ENCODE results near the gene DDX20.

DDX20 gene

GRCh38 chr1:111755331-111756123 is at the start of gene DDX20:
Gene DDX20, plus strand, starts transcription at chr1:111755901. Its CDS starts 24 bp downstream, at chr1:111755925.
- peak; percentile 96 for DNase-seq (ENCODE audit: low spot score)

GRCh38 chr1:111706921-111707320 is 48.8 kb upstream of the DDX20 start:
- DNase-seq (ENCODE audit: low spot score): no peak

- no peak for DNase-seq (ENCODE audit: low spot score)
Measured at GRCh38 chr1:111707906-111708305, 47.8 kb upstream of the DDX20 start.

- no peak for DNase-seq (ENCODE audit: low spot score)
Measured at GRCh38 chr1:111709986-111710385, 45.7 kb upstream of the DDX20 start.

GRCh38 chr1:111716333-111716732 is 39.4 kb upstream of the DDX20 start:
- DNase-seq (ENCODE audit: low spot score): no peak

- DNase-seq (ENCODE audit: low spot score): no peak
Measured at GRCh38 chr1:111717450-111717849, 38.3 kb upstream of the DDX20 start.

GRCh38 chr1:111719135-111719534 is 36.6 kb upstream of the DDX20 start:
- DNase-seq (ENCODE audit: low spot score): no peak

GRCh38 chr1:111719674-111720132 is 36.0 kb upstream of the DDX20 start:
- no peak for DNase-seq (ENCODE audit: low spot score)

GRCh38 chr1:111720274-111720976 is 35.3 kb upstream of the DDX20 start:
- DNase-seq (ENCODE audit: low spot score): no peak

GRCh38 chr1:111720977-111721786 is 34.5 kb upstream of the DDX20 start:
- no peak for DNase-seq (ENCODE audit: low spot score)

GRCh38 chr1:111723091-111723806 is 32.5 kb upstream of the DDX20 start:
- DNase-seq (ENCODE audit: low spot score): no peak

- no peak for DNase-seq (ENCODE audit: low spot score)
Measured at GRCh38 chr1:111723871-111724270, 31.8 kb upstream of the DDX20 start.

GRCh38 chr1:111725192-111725591 is 30.5 kb upstream of the DDX20 start:
- DNase-seq (ENCODE audit: low spot score): no peak

- DNase-seq (ENCODE audit: low spot score): no peak
Measured at GRCh38 chr1:111727056-111727455, 28.6 kb upstream of the DDX20 start.

GRCh38 chr1:111729271-111729921 is 26.3 kb upstream of the DDX20 start:
- no peak for DNase-seq (ENCODE audit: low spot score)

GRCh38 chr1:111729946-111730681 is 25.6 kb upstream of the DDX20 start:
- DNase-seq (ENCODE audit: low spot score): no peak

GRCh38 chr1:111730706-111731105 is 25.0 kb upstream of the DDX20 start:
- no peak for DNase-seq (ENCODE audit: low spot score)

GRCh38 chr1:111731956-111732355 is 23.7 kb upstream of the DDX20 start:
- DNase-seq (ENCODE audit: low spot score): no peak

GRCh38 chr1:111732718-111733117 is 23.0 kb upstream of the DDX20 start:
- no peak for DNase-seq (ENCODE audit: low spot score)

GRCh38 chr1:111733183-111733991 is 22.3 kb upstream of the DDX20 start:
- DNase-seq (ENCODE audit: low spot score): no peak
